ENCODE data around the gene SPAST. TPM values are rescaled to one million over a fixed set of nuclear protein-coding genes. Genes with fewer than 3 reads are reported as not detected.
A peak's percentile ranks its signal among the peaks of the same experiment; 100 is the strongest.

SPAST gene
- total RNA-seq, 2 experiments from 2014 or later = 7.0 to 7.4 TPM

- Mint-ChIP-seq H3K9me3 (no peaks in the 10 kb centered on the region), H3K27ac (no peak overlapping the region), H3K36me3 (ENCODE audit: low read depth) (peaks cover 41% of the 10 kb centered on the region), H3K27me3 (no peaks in the 10 kb centered on the region), H3K4me1 (ENCODE audit: low read depth) (peaks cover 56% of the 10 kb centered on the region), H3K4me3 (peak overlapping the region; percentile 1)
- DNase-seq (no peak), ATAC-seq (ENCODE audit: poor library complexity) (no peak)
- intact Hi-C loops (cut with DNase I, micrococcal nuclease) = loop anchor here (10.0 kb wide), 2 partner anchors 164 to 934 kb away; partner anchors contain the start of gene EHD3 (in 1 of the 2)
- Histone ChIP-seq H3K4me1 (ENCODE audit: insufficient read depth, low read length) (peaks cover 4% of the 10 kb centered on the region), H3K27ac (ENCODE audit: low read depth in 1 of 2, low read length in 2 of 2) (no peak overlapping the region), H3K9me3 (ENCODE audit: control insufficient read depth in 1 of 2, insufficient read depth in 1 of 2, low read length in 2 of 2) (no peaks in the 10 kb centered on the region), H3K36me3 (ENCODE audit: insufficient read depth, low read length) (no peaks in the 10 kb centered on the region), H3K27me3 (ENCODE audit: control insufficient read depth in 1 of 2, insufficient read depth in 2 of 2, low read length in 2 of 2) (no peaks in the 10 kb centered on the region), H3K4me3 (ENCODE audit: low read length) (no peak overlapping the region)
- ChIA-PET CTCF (no interaction called here), POLR2A (no interaction called here)
- TF ChIP-seq CTCF (IDR thresholded peaks at IDR 0.05) = no peak
Measured at GRCh38 chr2:32168513-32168912, 105.2 kb downstream of the SPAST start.

GRCh38 chr2:32172870-32173269, 109.5 kb downstream of the SPAST start:
- CTCF ChIA-PET = no interaction called here

GRCh38 chr2:32182667-32183066, 119.3 kb downstream of the SPAST start:
- no peaks in the 10 kb centered on the region for H3K27me3 Mint-ChIP-seq
- ChIA-PET CTCF (no interaction called here), POLR2A (no interaction called here)
- no peaks in the 10 kb centered on the region for H3K27me3 ChIP-seq (ENCODE audit: control insufficient read depth in 1 of 2, insufficient read depth in 2 of 2, low read length in 2 of 2)
- no peak overlapping the region for H3K4me3 Mint-ChIP-seq
- H3K27ac ChIP-seq (ENCODE audit: low read depth in 1 of 2, low read length in 2 of 2) = no peak overlapping the region
- ATAC-seq (ENCODE audit: poor library complexity) (no peak), DNase-seq (no peak)
- no peaks in the 10 kb centered on the region for H3K4me1 ChIP-seq (ENCODE audit: insufficient read depth, low read length)
- peaks cover 59% of the 10 kb centered on the region for H3K36me3 ChIP-seq (ENCODE audit: insufficient read depth, low read length)
- no peak overlapping the region for H3K27ac Mint-ChIP-seq
- no peaks in the 10 kb centered on the region for H3K9me3 ChIP-seq (ENCODE audit: control insufficient read depth in 1 of 2, insufficient read depth in 1 of 2, low read length in 2 of 2)
- TF ChIP-seq CTCF (IDR thresholded peaks at IDR 0.05) = no peak
- H3K4me1 Mint-ChIP-seq (ENCODE audit: low read depth) = peaks cover 10% of the 10 kb centered on the region
- intact Hi-C loops (cut with DNase I, micrococcal nuclease) = no loop called here
- H3K4me3 ChIP-seq (ENCODE audit: low read length) = no peak overlapping the region
- peaks cover 53% of the 10 kb centered on the region for H3K36me3 Mint-ChIP-seq (ENCODE audit: low read depth)
- H3K9me3 Mint-ChIP-seq = no peaks in the 10 kb centered on the region

More at GRCh38 chr2:32172870-32173269, 109.5 kb downstream of the SPAST start:
- intact Hi-C loops (cut with DNase I, micrococcal nuclease) = no loop called here
- H3K36me3 Mint-ChIP-seq (ENCODE audit: low read depth) = peaks cover 51% of the 10 kb centered on the region
- DNase-seq = no peak
- no peak overlapping the region for H3K4me3 ChIP-seq (ENCODE audit: low read length)
- no peak overlapping the region for H3K4me3 Mint-ChIP-seq
- TF ChIP-seq CTCF (IDR thresholded peaks at IDR 0.05) = no peak
- H3K27ac ChIP-seq (ENCODE audit: low read depth in 1 of 2, low read length in 2 of 2) = no peak overlapping the region
- H3K4me1 Mint-ChIP-seq (ENCODE audit: low read depth) = peaks cover 23% of the 10 kb centered on the region
- no peaks in the 10 kb centered on the region for H3K27me3 Mint-ChIP-seq
- peak overlapping the region; percentile 6 for H3K27ac Mint-ChIP-seq
- no peaks in the 10 kb centered on the region for H3K27me3 ChIP-seq (ENCODE audit: control insufficient read depth in 1 of 2, insufficient read depth in 2 of 2, low read length in 2 of 2)
- peaks cover 25% of the 10 kb centered on the region for H3K36me3 ChIP-seq (ENCODE audit: insufficient read depth, low read length)
- H3K4me1 ChIP-seq (ENCODE audit: insufficient read depth, low read length) = no peaks in the 10 kb centered on the region
- H3K9me3 ChIP-seq (ENCODE audit: control insufficient read depth in 1 of 2, insufficient read depth in 1 of 2, low read length in 2 of 2) = no peaks in the 10 kb centered on the region
- H3K9me3 Mint-ChIP-seq = no peaks in the 10 kb centered on the region
- ATAC-seq (ENCODE audit: poor library complexity) = no peak
- POLR2A ChIA-PET = no interaction called here

Measured in CD4-positive, alpha-beta T cell (primary cell).